Parathyroid adenoma (tissue), 2 donors: Measurements from ENCODE around the gene ANO2.

ENCODE experiments used
- H2AFZ ChIP-seq: fragments of 300-600 bp; sonication (generic); one replicate; pipeline ENCODE4 v1.7.0; 2017; ENCODE audit warnings: antibody characterized with exemption, mild to moderate bottlenecking
- H3K27ac ChIP-seq: fragments of 300-600 bp; sonication (generic); one replicate; pipeline ENCODE4 v1.7.0; 2017
- H3K27me3 ChIP-seq: fragments of 300-600 bp; sonication (generic); one replicate; pipeline ENCODE4 v1.7.0; 2017; ENCODE audit warnings: low read length; ENCODE audit not compliant: control insufficient read depth, insufficient read depth
- H3K36me3 ChIP-seq: fragments of 300-600 bp; sonication (generic); one replicate; pipeline ENCODE4 v1.7.0; 2017; ENCODE audit warnings: low read length; ENCODE audit not compliant: control insufficient read depth, insufficient read depth
- H3K4me1 ChIP-seq: fragments of 300-600 bp; sonication (generic); one replicate; pipeline ENCODE4 v1.7.0; 2017; ENCODE audit warnings: control low read depth
- H3K4me2 ChIP-seq: fragments of 300-600 bp; sonication (generic); one replicate; pipeline ENCODE4 v1.7.0; 2017; ENCODE audit warnings: low read length
- H3K4me3 ChIP-seq: fragments of 300-600 bp; sonication (generic); one replicate; pipeline ENCODE4 v1.7.0; 2017; ENCODE audit warnings: low read depth, low read length
- H3K79me2 ChIP-seq: fragments of 300-600 bp; sonication (generic); one replicate; pipeline ENCODE4 v1.7.0; 2017; ENCODE audit warnings: control low read depth
- H3K9ac ChIP-seq: fragments of 300-600 bp; sonication (generic); one replicate; pipeline ENCODE4 v1.7.0; 2017; ENCODE audit warnings: mild to moderate bottlenecking
- H3K9me3 ChIP-seq: fragments of 300-600 bp; sonication (generic); one replicate; pipeline ENCODE4 v1.7.0; 2017; ENCODE audit warnings: low read length; ENCODE audit not compliant: control insufficient read depth
- TF ChIP-seq, protein P1 (sequence below): fragments of 300-600 bp; sonication (generic); IDR thresholded peaks from one replicate; pipeline ENCODE4 v1.7.0; 2017; ENCODE audit warnings: antibody characterized with exemption, mild to moderate bottlenecking
- donor health status: primary hyperparathyroidism.

ANO2 gene

DNA sequence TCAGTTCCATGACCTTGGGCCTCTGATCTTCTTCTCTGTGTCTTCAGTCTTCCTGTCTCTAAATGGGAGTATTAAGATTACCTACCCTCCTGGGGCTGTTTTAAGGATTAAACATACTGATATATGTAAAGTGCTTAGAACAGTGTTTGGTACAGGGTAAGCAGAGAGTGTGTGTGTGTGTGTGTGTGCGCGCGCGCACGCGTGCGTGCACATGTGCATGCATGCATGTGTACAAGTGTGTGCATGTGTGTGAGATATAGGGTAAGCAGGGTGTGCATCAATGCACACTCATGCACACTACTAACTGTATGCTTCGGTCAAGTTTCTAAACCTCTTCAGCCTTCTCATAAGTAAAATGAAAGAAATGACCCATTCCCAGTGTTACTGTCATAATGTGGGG is 316.6 kb downstream of the ANO2 start:
- Histone ChIP-seq H3K4me1 (no peaks in the 10 kb centered on the region), H3K27me3 (no peaks in the 10 kb centered on the region), H3K4me3 (no peak overlapping the region), H2AFZ (no peak overlapping the region), H3K27ac (no peak overlapping the region), H3K9me3 (no peaks in the 10 kb centered on the region), H3K36me3 (no peaks in the 10 kb centered on the region), H3K79me2 (no peaks in the 10 kb centered on the region), H3K4me2 (no peak overlapping the region), H3K9ac (no peak overlapping the region)
- TF ChIP-seq, protein P1, sequence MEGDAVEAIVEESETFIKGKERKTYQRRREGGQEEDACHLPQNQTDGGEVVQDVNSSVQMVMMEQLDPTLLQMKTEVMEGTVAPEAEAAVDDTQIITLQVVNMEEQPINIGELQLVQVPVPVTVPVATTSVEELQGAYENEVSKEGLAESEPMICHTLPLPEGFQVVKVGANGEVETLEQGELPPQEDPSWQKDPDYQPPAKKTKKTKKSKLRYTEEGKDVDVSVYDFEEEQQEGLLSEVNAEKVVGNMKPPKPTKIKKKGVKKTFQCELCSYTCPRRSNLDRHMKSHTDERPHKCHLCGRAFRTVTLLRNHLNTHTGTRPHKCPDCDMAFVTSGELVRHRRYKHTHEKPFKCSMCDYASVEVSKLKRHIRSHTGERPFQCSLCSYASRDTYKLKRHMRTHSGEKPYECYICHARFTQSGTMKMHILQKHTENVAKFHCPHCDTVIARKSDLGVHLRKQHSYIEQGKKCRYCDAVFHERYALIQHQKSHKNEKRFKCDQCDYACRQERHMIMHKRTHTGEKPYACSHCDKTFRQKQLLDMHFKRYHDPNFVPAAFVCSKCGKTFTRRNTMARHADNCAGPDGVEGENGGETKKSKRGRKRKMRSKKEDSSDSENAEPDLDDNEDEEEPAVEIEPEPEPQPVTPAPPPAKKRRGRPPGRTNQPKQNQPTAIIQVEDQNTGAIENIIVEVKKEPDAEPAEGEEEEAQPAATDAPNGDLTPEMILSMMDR, result no peak

DNA sequence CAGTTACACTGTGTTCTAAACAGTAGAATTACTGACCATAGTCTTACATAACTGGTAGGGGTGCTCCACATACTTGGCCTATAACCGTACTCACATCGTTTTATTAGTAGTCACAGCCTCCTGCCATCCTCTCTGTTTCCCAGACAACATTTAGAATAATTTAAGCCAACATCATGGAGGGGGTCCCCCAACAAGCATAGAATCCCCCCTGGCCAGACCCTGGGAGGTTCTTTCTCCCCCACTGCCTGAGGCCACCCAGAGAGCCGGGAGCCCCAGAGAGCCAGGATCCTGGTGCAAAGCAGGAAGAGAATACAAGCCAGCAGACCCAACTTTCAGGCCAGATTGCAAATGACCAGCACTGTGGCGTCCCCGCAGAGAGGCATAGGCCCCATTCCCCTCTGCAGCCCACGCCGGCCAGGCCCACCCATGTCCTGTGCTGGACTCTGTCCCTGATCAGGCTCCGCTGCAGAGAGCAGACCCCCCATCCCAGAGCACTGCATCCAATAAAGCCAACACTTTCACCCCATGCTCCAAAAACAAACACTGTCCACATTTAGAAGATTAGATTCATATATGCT is 317.9 kb downstream of the ANO2 start:
- Histone ChIP-seq H3K27ac (no peak overlapping the region), H3K4me3 (no peak overlapping the region), H3K9me3 (no peaks in the 10 kb centered on the region), H3K27me3 (no peaks in the 10 kb centered on the region), H3K4me2 (no peak overlapping the region), H2AFZ (no peak overlapping the region), H3K4me1 (no peaks in the 10 kb centered on the region), H3K36me3 (no peaks in the 10 kb centered on the region), H3K79me2 (no peaks in the 10 kb centered on the region), H3K9ac (no peak overlapping the region)
- TF ChIP-seq, protein P1, result no peak

DNA sequence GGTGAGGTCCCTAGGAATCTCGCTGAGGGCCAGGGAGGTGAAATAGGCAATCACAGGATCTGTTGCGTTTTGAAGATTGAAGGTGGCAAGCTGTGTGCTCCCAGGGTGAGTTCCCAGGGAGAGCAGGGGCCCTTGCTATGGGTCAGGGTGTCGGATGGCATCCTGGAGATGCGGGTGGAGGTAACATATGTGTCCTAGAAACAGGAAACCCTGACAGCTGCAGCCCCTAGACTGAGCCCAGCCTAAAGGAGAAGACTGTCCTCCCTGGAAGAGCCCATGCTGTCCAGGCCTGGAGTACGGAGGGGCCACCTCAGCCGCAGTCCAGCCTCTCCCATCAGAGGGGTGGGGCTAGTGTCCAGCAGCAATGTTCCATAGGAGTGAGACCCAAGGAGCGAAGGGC is 318.9 kb downstream of the ANO2 start:
- H3K36me3 ChIP-seq, result no peaks in the 10 kb centered on the region
- no peak overlapping the region for H3K27ac ChIP-seq
- H3K79me2 ChIP-seq, result no peaks in the 10 kb centered on the region
- no peaks in the 10 kb centered on the region for H3K27me3 ChIP-seq
- no peak overlapping the region for H2AFZ ChIP-seq
- no peaks in the 10 kb centered on the region for H3K4me1 ChIP-seq
- TF ChIP-seq, protein P1, result no peak
- H3K9me3 ChIP-seq, result no peaks in the 10 kb centered on the region
- no peak overlapping the region for H3K9ac ChIP-seq
- H3K4me3 ChIP-seq, result no peak overlapping the region
- no peak overlapping the region for H3K4me2 ChIP-seq

DNA sequence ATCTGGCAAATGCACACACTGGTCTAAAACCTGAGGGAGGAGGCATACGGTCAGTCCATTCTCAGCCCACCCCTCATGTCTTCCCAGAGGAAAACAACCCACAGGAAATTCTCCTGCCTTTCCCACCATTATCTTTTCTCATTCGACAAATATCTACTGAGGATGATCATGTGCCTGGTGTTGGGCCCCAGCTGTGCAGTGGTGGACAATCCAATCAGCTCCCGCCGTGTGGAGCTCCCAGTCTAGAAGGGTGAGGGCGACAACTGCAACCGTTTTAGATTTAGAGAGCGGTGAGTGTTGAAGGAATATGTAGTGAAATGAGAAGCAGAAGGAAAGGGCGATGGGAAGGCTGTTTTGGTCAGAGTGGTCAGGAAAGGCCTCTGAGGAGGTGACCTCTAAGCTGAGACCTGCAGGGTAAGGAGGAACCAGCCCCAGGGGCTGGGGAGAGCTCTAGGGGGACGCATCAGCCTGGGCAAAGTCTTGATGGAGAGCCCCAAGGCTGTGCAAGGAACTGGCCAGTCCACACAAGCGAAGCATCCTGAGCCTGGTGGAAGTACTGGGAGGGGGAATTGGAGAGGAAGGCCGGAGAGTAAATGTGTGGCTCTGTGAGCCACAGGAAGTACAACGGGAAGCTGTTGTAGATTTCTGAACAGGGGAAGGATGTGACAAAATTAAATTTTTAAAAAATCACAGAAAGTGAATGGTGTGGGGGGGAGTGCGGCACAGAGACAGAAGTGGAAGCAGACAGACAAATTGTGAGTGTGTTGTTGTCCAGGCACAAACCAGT is 320.4 kb downstream of the ANO2 start:
- no peak overlapping the region for H2AFZ ChIP-seq
- no peaks in the 10 kb centered on the region for H3K79me2 ChIP-seq
- no peak overlapping the region for H3K4me3 ChIP-seq
- no peaks in the 10 kb centered on the region for H3K9me3 ChIP-seq
- H3K4me1 ChIP-seq, result no peaks in the 10 kb centered on the region
- TF ChIP-seq, protein P1, result no peak
- H3K27ac ChIP-seq, result no peak overlapping the region
- H3K9ac ChIP-seq, result no peak overlapping the region
- no peaks in the 10 kb centered on the region for H3K36me3 ChIP-seq
- H3K27me3 ChIP-seq, result no peaks in the 10 kb centered on the region
- no peak overlapping the region for H3K4me2 ChIP-seq

DNA sequence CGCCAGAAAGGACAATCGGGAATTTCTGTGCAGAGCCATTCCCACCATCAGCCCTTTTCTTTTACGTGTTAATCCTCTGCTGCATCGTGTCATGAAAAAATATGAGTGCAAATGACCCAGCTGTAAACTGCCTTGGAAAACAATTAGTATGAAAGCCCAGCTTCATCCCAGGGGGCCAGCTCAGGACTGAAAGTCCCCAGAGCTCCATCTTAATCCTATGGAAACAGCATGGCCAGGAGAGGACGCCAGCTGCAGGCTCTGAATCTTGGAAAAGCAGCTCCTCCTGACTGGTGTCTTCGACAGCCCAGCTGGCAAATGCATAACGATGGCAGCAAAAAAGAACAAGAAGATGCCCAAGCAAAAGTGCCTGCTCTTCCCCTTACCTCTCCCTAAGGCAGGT is 321.6 kb downstream of the ANO2 start:
- Histone ChIP-seq H3K36me3 (no peaks in the 10 kb centered on the region), H3K4me2 (no peak overlapping the region), H3K79me2 (no peaks in the 10 kb centered on the region), H3K4me3 (no peak overlapping the region), H3K27ac (no peak overlapping the region), H3K27me3 (no peaks in the 10 kb centered on the region), H3K9ac (no peak overlapping the region), H3K4me1 (no peaks in the 10 kb centered on the region), H3K9me3 (no peaks in the 10 kb centered on the region), H2AFZ (no peak overlapping the region)
- TF ChIP-seq, protein P1, result no peak
